Thyroid gland (tissue), 4 donors: ENCODE results near the gene RAPGEF1.

Source experiments
- POLR2A ChIP-seq, 2 donors: fragments of 450-650 bp; IDR thresholded peaks; one replicate each; pipeline ENCODE4 v1.6.1; 2017; ENCODE audit warnings: antibody characterized with exemption in 2 of 2, mild to moderate bottlenecking in 2 of 2, moderate library complexity in 1 of 2
- TF ChIP-seq, protein P1 (sequence below), 6 experiments: fragments of 200-600 bp in 3 of 6; fragments of 450-650 bp in 3 of 6; sonication (generic) in 3 of 6; IDR thresholded peaks; one replicate each; pipeline ENCODE4 v1.5.1; 2016 to 2019; ENCODE audit warnings: antibody characterized with exemption in 6 of 6, mild to moderate bottlenecking in 2 of 6, inconsistent platforms in 1 of 6, moderate library complexity in 1 of 6

DNA sequence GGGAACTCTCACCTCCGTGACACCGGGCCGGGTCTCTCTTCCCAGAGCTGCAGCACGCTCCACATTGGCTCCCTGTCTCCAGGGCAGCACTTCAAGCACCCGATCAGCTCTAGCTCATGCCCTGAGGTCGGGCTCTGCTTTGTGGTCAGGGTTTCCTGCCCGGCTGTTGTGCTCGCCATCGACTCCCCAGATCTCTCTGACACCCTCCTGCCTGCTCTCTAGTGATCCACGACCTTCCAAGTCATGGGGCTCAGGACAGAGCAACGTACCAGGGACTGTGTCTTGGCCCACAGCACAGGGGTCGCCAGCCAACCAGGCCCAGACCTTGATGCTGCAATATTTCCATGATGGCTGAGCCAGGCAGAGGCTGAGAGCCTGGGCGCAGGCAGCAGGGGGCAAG lies 149.4 kb downstream of the RAPGEF1 start:
- TF ChIP-seq, protein P1, sequence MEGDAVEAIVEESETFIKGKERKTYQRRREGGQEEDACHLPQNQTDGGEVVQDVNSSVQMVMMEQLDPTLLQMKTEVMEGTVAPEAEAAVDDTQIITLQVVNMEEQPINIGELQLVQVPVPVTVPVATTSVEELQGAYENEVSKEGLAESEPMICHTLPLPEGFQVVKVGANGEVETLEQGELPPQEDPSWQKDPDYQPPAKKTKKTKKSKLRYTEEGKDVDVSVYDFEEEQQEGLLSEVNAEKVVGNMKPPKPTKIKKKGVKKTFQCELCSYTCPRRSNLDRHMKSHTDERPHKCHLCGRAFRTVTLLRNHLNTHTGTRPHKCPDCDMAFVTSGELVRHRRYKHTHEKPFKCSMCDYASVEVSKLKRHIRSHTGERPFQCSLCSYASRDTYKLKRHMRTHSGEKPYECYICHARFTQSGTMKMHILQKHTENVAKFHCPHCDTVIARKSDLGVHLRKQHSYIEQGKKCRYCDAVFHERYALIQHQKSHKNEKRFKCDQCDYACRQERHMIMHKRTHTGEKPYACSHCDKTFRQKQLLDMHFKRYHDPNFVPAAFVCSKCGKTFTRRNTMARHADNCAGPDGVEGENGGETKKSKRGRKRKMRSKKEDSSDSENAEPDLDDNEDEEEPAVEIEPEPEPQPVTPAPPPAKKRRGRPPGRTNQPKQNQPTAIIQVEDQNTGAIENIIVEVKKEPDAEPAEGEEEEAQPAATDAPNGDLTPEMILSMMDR (IDR thresholded peaks at IDR 0.05): no peak
- TF ChIP-seq POLR2A (IDR thresholded peaks at IDR 0.05): no peak
